BLaER1 treated with 17β-estradiol and CSF1 and Interleukin-3, amounts not matched to agents 10 nM and 100 nM (cell line): ENCODE measurements around the gene PUSL1.

Experiments
- H3K27ac ChIP-seq, 11 experiments: shearing (Covaris generic); formaldehyde crosslinking; 2 replicates each; pipeline ENCODE4 v1.8.1; 2022
- H3K27me3 ChIP-seq, 11 experiments: shearing (Covaris generic); formaldehyde crosslinking; 2 replicates each; pipeline ENCODE4 v1.8.1; 2022
- H3K36me3 ChIP-seq, 11 experiments: shearing (Covaris generic); formaldehyde crosslinking; 2 replicates each; pipeline ENCODE4 v1.8.1; 2022
- H3K4me1 ChIP-seq, 10 experiments: shearing (Covaris generic); formaldehyde crosslinking; 2 replicates each; pipeline ENCODE4 v1.8.1; 2022
- H3K4me2 ChIP-seq, 11 experiments: shearing (Covaris generic); formaldehyde crosslinking; 2 replicates each; pipeline ENCODE4 v1.8.1; 2022
- H3K4me3 ChIP-seq, 10 experiments: shearing (Covaris generic); formaldehyde crosslinking; 2 replicates each; pipeline ENCODE4 v1.8.1; 2022
- H3K9ac ChIP-seq, 11 experiments: shearing (Covaris generic); formaldehyde crosslinking; 2 replicates each; pipeline ENCODE4 v1.8.1; 2022
- H3K9me3 ChIP-seq, 11 experiments: shearing (Covaris generic); formaldehyde crosslinking; replicated peaks in 1 of 11; 2 replicates each; pipeline ENCODE4 v1.8.1; 2022
- H4K20me1 ChIP-seq, 11 experiments: shearing (Covaris generic); formaldehyde crosslinking; 2 replicates each; pipeline ENCODE4 v1.8.1; 2022
- Cebpa-rat ChIP-seq, 11 experiments: shearing (Covaris generic); IDR thresholded peaks; 2 replicates each; pipeline ENCODE4 v1.8.1; 2022

Gene PUSL1

GRCh38 chr1:1328254-1328653 lies 19.9 kb downstream of the PUSL1 start:
- H3K27ac ChIP-seq, result no peak overlapping the region
- no peak for TF ChIP-seq Cebpa-rat (IDR thresholded peaks at IDR 0.05)
- H3K4me1 ChIP-seq, result peaks cover 18 to 40% (median 32%) of the 10 kb centered on the region in 10 experiments
- peaks cover 8 to 31% (median 23%) of the 10 kb centered on the region in 11 experiments; a peak in 17 of 22 replicates for H3K36me3 ChIP-seq
- H3K9me3 ChIP-seq, result no peaks in the 10 kb centered on the region
- peak overlapping the region in 7 of 11 experiments; percentile 10 to 60 (median 27); a peak in 8 of 22 replicates for H3K9ac ChIP-seq
- no peaks in the 10 kb centered on the region for H3K27me3 ChIP-seq
- H3K4me2 ChIP-seq, result no peak overlapping the region; a peak in 2 of 22 replicates
- peaks cover 28 to 85% (median 65%) of the 10 kb centered on the region in 11 experiments; a peak in 21 of 22 replicates for H4K20me1 ChIP-seq
- no peak overlapping the region for H3K4me3 ChIP-seq

GRCh38 chr1:1329304-1330210 lies 21.2 kb downstream of the PUSL1 start:
- no peak overlapping the region for H3K9ac ChIP-seq
- peaks cover 14 to 36% (median 28%) of the 10 kb centered on the region in 10 experiments for H3K4me1 ChIP-seq
- peak overlapping the region in 1 of 11 experiments; percentile 9; a peak in 1 of 22 replicates for H3K4me2 ChIP-seq

GRCh38 chr1:1330366-1331067 lies 22.1 kb downstream of the PUSL1 start:
- H3K27ac ChIP-seq, result no peak overlapping the region
- H3K4me2 ChIP-seq, result peak overlapping the region in 4 of 11 experiments; percentile 9 to 21 (median 18); a peak in 6 of 22 replicates

More at GRCh38 chr1:1329304-1330210, 21.2 kb downstream of the PUSL1 start:
- H3K27me3 ChIP-seq, result no peaks in the 10 kb centered on the region
- H3K27ac ChIP-seq, result no peak overlapping the region
- H3K36me3 ChIP-seq, result peaks cover 8 to 34% (median 23%) of the 10 kb centered on the region in 11 experiments; a peak in 17 of 22 replicates
- TF ChIP-seq Cebpa-rat (IDR thresholded peaks at IDR 0.05), result no peak
- no peaks in the 10 kb centered on the region for H3K9me3 ChIP-seq
- no peak overlapping the region for H3K4me3 ChIP-seq
- H4K20me1 ChIP-seq, result peaks cover 24 to 95% (median 66%) of the 10 kb centered on the region in 11 experiments; a peak in 21 of 22 replicates

DNA sequence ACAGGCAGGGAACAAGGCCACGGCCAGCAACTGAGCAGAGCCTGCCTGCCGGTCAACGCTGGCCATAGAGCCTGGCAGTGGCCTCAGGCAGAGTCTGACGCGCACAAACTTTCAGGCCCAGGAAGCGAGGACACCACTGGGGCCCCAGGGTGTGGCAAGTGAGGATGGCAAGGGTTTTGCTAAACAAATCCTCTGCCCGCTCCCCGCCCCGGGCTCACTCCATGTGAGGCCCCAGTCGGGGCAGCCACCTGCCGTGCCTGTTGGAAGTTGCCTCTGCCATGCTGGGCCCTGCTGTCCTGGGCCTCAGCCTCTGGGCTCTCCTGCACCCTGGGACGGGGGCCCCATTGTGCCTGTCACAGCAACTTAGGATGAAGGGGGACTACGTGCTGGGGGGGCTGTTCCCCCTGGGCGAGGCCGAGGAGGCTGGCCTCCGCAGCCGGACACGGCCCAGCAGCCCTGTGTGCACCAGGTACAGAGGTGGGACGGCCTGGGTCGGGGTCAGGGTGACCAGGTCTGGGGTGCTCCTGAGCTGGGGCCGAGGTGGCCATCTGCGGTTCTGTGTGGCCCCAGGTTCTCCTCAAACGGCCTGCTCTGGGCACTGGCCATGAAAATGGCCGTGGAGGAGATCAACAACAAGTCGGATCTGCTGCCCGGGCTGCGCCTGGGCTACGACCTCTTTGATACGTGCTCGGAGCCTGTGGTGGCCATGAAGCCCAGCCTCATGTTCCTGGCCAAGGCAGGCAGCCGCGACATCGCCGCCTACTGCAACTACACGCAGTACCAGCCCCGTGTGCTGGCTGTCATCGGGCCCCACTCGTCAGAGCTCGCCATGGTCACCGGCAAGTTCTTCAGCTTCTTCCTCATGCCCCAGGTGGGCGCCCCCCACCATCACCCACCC lies 22.9 kb downstream of the PUSL1 start, which contains the start of gene TAS1R3:
Gene TAS1R3 (plus strand): TSS at position 213 of the 898 bp plus-strand sequence. CDS start 66 bp downstream, at position 279.
- H3K9ac ChIP-seq, result no peak within 1 kb of the TSS
- no peak within 1 kb of the TSS for H3K27ac ChIP-seq
- peaks cover 14 to 98% (median 64%) of the 10 kb centered on the region in 11 experiments; a peak in 20 of 22 replicates for H4K20me1 ChIP-seq
- H3K27me3 ChIP-seq, result no peaks in the 10 kb centered on the region
- peaks cover 8 to 46% (median 27%) of the 10 kb centered on the region in 11 experiments; a peak in 18 of 22 replicates for H3K36me3 ChIP-seq
- no peak within 1 kb of the TSS for H3K4me3 ChIP-seq
- peaks cover under 1 to 23% (median 15%) of the 10 kb centered on the region in 10 experiments; a peak in 17 of 20 replicates for H3K4me1 ChIP-seq
- peak within 1 kb of the TSS in 4 of 11 experiments; percentile 9 to 21 (median 18); a peak in 6 of 22 replicates for H3K4me2 ChIP-seq
- no peak for TF ChIP-seq Cebpa-rat (IDR thresholded peaks at IDR 0.05)
- H3K9me3 ChIP-seq, result no peaks in the 10 kb centered on the region

More at GRCh38 chr1:1330366-1331067, 22.1 kb downstream of the PUSL1 start:
- Histone ChIP-seq H3K36me3 (peaks cover 8 to 38% (median 26%) of the 10 kb centered on the region in 11 experiments; a peak in 17 of 22 replicates), H3K4me3 (no peak overlapping the region), H3K9ac (no peak overlapping the region), H3K4me1 (peaks cover 9 to 31% (median 23%) of the 10 kb centered on the region in 10 experiments), H4K20me1 (peaks cover 22 to 98% (median 68%) of the 10 kb centered on the region in 11 experiments; a peak in 21 of 22 replicates), H3K9me3 (no peaks in the 10 kb centered on the region), H3K27me3 (no peaks in the 10 kb centered on the region)
- TF ChIP-seq Cebpa-rat (IDR thresholded peaks at IDR 0.05), result no peak

- Histone ChIP-seq H3K27ac (no peak overlapping the region), H3K9me3 (no peaks in the 10 kb centered on the region), H3K4me3 (no peak overlapping the region), H3K27me3 (no peaks in the 10 kb centered on the region), H3K4me1 (peaks cover 0 to 20% (median 13%) of the 10 kb centered on the region in 10 experiments; a peak in 14 of 20 replicates), H4K20me1 (peaks cover 13 to 98% (median 56%) of the 10 kb centered on the region in 11 experiments; a peak in 18 of 22 replicates), H3K36me3 (peaks cover 12 to 46% (median 30%) of the 10 kb centered on the region in 11 experiments; a peak in 20 of 22 replicates), H3K4me2 (no peak overlapping the region), H3K9ac (no peak overlapping the region)
- no peak for TF ChIP-seq Cebpa-rat (IDR thresholded peaks at IDR 0.05)
These were observed 23.8 kb downstream of the PUSL1 start for GRCh38 chr1:1332031-1332755.

GRCh38 chr1:1332774-1333480 lies 24.5 kb downstream of the PUSL1 start:
- Histone ChIP-seq H4K20me1 (peaks cover 13 to 95% (median 48%) of the 10 kb centered on the region in 11 experiments; a peak in 17 of 22 replicates), H3K9ac (no peak overlapping the region), H3K9me3 (no peaks in the 10 kb centered on the region), H3K27me3 (no peaks in the 10 kb centered on the region), H3K4me1 (peaks cover 0 to 18% (median 12%) of the 10 kb centered on the region in 10 experiments; a peak in 14 of 20 replicates), H3K4me2 (no peak overlapping the region), H3K36me3 (peaks cover 5 to 43% (median 26%) of the 10 kb centered on the region in 11 experiments; a peak in 19 of 22 replicates), H3K27ac (no peak overlapping the region), H3K4me3 (no peak overlapping the region)
- TF ChIP-seq Cebpa-rat (IDR thresholded peaks at IDR 0.05), result no peak
